HG02763 (cell line): ENCODE measurements around the gene RALGPS1.

Experiments
- ATAC-seq: cut with Tn5 transposase; IDR thresholded peaks from one replicate; pipeline ENCODE4 v1.9.1; 2021; ENCODE audit warnings: mild to moderate bottlenecking, moderate library complexity; ENCODE audit not compliant: unreplicated experiment

Gene RALGPS1

GRCh38 chr9:126953041-126953809 lies 38.6 kb downstream of the RALGPS1 start:
- ATAC-seq = no peak

DNA sequence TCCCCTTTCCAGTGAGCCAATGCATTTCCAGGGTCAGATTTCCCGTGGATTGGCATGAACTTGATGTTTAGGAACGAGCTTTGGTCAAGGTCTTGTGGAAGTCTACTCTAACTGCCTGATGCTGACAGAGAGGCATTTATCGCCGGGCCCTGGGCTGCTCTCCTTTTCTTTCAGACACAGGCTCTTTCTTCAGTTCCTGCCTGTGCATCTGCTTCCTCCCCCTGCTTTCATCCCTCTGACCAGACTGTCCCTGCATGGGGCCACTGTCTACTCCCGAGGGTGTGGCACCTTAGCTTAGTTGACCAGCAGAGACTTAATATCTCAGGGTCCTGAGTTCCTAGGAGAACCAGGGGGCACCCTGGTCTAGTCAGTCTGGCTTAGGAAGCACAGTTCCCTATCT lies 41.2 kb downstream of the RALGPS1 start:
- no peak for ATAC-seq

DNA sequence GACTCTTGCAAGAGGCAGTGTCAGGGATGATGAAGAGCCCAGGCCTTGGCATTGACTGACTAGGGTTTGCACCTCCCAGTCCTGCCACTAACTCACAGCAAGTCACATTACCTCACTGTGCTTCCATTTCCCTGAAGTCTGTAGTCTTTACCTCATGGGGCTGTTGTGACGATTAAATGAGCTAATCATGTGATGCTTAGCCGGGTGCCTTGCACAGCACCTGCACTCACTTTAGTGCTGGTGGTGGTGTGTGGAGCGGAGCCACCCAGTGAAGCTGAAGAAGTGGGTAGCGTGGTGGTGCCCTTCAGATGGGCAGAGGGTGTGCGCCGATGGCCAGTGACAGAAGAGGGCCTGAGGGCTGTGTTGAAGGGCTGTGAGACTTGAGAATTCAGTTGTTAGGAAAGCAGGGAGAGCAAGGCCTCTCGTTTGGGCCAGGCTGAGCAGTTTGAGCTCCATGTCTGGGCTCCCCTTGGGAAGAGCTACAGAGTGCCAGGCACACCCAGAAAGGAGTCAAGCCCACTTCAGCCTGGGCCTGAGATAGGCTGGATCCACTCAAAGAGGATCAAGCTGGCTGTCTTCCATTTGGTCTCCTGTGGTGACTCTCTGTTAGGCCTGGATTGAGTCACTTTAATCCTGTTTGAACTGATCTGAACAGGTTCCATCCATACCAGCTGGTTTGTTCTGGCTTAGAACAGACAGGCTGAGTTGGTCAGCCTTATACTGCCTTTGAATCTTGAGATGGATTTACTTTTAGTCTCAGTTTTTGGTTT lies 42.5 kb downstream of the RALGPS1 start:
- no peak for ATAC-seq

- ATAC-seq = no peak
Observed at GRCh38 chr9:126957687-126958053, 43.1 kb downstream of the RALGPS1 start.

DNA sequence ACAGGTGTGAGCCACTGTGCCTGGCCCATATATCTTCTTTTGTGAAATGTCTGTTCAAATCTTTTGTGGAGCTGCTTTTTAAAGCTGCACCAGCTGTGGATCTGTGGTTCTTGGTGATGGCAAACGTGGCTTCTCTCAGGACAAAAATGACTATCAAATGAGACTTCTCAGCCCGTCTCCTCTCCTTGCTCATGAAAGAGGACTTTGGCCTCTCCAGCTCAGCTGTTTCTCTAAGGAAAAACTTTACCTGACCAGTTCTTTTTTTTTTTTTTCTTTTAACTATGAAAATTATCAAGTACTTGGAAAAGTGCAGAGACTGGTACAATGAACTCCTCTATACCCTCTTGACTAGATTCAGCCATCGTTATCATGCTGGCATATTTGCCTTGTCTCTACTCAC lies 44.8 kb downstream of the RALGPS1 start:
- ATAC-seq = no peak

DNA sequence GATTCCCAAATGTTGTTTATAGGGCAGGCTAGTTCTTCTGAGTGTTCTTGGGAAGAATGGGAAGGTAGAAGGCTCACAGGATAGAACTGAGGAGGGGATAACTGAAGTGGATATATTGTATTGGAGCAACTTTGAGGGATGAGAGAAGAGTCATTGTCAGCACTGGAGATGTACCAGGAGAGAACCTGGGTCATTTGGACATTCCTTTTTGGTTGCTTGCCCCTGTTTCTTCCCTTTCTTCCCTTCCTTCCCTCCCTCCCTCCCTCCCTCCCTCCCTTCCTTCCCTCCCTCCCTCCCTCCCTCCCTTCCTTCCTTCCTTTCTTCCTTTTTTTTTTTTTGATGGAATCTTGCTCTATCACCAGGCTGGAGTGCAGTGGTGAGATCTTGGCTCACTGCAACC lies 45.3 kb downstream of the RALGPS1 start:
- ATAC-seq = no peak

- no peak for ATAC-seq
Observed at GRCh38 chr9:126962336-126962735, 47.8 kb downstream of the RALGPS1 start.

DNA sequence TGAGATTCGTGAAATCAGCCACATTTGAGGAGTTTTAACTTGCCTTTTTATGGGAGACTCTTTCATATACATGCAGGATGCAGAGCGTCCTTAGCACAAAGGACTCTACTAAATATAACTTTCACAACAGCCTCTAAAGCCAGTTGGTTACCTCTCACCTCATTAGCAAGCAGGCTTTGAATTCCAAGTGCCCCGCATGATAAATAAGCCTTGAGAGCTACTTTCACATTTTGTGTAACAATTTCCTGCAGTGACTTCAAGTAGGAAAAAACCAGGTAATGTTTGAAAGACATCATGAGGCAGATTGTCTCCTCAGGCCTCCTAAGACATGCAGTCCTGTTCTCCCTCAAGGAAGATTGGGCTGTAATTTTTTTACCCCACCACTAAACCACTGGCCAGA lies 50.5 kb downstream of the RALGPS1 start:
- ATAC-seq = no peak

DNA sequence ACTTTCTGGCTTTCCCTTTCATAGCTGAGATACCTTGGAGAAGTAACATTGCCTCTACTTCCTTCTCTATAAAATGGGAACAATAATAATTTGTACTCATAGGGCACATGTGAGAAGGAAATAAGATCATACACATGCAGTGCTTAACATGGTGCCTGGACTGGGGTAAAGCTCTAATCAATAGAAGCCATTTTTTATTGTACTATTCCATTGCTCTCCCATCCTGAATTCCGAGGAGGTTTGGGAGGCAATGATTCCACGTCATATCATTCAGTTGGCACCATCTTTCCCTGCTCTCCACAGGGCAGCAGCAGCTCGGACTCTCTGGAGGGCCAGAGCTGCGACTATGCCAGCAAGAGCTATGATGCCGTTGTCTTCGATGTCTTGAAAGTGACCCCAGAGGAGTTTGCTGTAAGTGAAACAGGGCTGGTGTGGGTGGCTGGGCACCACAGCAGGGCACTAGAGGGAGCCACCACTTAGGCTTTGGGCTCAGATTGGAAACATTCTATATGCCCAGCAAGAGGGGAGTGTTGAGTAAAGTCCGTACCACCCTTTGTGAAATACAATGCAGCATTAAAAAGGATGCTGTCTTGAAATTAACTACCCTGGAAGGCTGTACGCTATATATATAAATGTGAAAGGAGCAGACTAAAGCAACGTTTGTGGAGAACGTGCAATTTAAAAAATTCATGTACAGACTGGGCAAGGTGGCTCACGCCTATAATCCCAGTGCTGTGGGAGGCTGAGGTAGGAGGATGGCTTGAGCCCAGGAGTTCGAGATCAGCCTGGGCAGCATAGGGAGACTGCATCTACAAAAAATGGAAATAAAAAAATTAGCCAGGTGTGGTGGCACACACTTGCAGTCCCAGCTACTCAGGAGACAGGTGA lies 51.2 kb downstream of the RALGPS1 start:
- ATAC-seq = no peak

DNA sequence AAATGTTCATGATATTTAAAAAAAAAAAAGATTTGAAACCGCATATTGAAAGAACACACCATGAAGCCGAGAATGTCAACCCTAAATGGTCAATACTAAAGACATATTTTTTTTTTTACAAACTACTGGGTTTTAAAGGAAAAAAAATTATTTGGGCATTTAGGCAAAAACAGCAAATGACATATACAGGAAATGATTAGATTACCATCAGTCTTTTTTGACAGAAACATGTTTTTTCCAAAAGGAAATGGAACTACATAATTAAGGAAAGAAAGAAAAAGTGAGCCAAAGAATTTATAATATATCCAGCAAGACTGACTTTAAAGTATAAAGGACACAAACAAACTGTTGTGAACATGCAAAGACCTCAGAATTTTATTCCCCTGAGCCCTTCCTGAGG lies 56.7 kb downstream of the RALGPS1 start:
- no peak for ATAC-seq

DNA sequence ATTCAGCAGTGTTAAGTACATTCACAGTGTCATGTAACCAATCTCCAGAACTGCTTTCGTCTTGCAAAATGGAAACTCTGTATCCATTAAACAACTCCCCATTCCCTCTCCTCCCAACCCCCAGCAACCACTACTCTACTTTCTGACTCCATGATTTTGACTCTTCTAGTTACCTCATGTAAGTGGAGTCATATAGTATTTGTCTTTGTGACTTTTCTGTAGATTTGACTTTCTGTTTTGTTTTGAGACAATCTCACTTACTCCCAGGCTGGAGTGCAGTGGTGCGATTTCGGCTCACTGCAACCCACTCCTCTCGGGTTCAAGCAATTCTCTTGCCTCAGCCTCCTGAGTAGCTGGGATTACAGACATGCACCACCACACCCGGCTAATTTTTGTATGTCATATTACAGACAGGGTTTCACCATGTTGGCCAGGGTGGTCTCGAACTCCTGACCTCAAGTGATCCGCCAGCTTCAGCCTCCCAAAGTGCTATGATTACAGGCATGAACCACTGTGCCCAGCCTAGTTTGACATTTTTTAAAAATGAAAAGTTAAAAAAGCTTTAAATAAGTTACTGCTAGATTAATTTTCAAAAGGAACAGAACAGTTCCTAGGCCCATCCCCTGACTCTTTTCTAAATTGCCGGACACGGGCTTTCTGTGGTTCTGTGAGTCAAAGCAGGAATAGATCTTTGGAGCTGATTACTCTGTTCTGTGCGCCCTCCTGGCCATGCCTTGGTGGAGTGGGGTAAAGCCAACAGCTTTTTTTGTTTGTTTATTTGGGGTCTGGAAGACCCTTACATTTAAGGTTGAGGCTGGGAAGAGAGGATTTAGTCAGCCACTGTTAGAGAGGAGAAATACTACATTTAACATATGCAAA lies 59.3 kb downstream of the RALGPS1 start:
- ATAC-seq = no peak

GRCh38 chr9:126974594-126974993 lies 60.0 kb downstream of the RALGPS1 start:
- no peak for ATAC-seq

GRCh38 chr9:126975327-126976220 lies 61.0 kb downstream of the RALGPS1 start:
- no peak for ATAC-seq

DNA sequence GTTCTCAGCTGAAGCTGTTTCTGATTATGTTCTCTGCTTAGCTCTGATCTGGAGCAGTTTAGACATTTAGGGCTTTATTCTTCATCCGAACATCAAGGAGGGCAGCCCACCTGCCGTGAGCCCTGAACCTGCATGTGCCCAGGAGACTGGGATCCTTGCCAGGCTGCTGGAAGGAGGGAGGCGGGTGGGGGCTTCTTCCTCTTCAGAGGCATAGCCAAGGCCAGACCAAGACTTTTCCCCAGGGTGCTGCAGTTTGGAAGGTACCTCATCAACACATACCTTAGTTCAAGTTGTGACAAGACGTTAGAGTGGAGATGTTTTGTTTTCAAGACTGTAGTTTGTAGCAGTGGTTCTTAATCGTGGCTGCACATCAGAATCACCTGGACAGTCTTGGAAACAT lies 64.9 kb downstream of the RALGPS1 start:
- no peak for ATAC-seq

DNA sequence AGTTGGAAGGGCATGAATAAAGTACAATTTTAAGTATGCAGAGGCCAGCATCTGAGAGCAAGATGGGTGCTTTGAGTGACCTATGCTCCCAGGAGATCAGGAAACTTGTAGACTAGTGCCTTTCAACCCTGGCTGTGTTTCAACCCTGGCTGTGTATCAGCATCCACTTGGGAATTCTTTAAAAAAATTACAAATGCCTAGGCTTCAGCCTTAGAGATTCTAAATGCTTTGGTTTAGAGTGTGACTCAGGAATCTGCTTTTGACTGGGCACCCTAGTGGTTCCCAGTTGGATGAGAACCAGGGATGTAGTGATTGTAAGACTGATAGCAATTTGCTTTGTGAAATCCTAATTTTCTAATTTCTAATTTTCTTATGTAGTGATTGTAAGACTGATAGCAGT lies 65.6 kb downstream of the RALGPS1 start:
- no peak for ATAC-seq

GRCh38 chr9:126981218-126981617 lies 66.6 kb downstream of the RALGPS1 start:
- ATAC-seq = no peak

- no peak for ATAC-seq
Observed at GRCh38 chr9:126982215-126983002, 67.8 kb downstream of the RALGPS1 start.

- no peak for ATAC-seq
Observed at GRCh38 chr9:126983767-126984166, 69.2 kb downstream of the RALGPS1 start.

DNA sequence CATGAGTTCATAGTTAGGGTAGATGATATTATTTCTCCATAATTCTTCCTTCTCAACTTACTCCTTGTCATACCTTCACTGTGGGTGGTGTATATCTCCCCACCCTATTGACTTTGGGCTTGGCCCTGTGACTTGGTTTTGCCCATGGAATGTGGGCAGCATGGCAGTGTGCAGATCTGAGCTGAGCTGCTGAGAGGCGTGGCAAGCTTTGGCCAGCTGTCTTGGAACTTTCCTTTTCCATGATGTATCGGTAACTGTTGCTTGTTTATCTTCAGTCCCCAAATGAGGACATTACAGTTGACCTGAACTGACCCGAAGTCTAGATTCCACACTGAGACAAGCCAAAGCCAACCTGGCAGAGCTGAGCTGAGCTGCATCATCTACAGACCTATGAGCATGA lies 70.4 kb downstream of the RALGPS1 start:
- ATAC-seq = no peak
